ENCODE measurements around the gene GOSR1.
"Not testable (repeated sequence)": the region's sequence is repeated elsewhere in the genome, so short reads cannot be mapped to it uniquely, and the experiment has no call there.

Gene GOSR1

DNA sequence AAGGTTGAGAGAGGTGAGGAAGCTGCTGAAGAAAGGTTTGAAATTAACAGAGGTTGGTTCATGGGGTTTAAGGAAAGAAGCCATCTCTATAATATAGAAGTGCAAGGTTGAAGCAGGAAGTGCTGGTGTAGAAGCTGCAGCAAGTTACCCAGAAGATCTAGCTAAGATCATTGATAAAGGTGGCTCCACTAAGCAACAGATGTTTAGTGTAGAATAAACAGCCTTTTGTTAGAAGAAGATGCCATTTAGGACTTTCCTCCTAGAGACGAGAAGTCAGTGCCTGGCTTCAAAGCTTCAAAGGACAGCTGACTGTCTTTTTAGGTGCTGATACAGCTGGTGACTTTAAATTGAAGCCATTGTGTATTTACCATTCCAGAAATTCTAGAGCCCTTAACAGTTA is 29.3 kb downstream of the GOSR1 start:
- DNase-seq: no peak

DNA sequence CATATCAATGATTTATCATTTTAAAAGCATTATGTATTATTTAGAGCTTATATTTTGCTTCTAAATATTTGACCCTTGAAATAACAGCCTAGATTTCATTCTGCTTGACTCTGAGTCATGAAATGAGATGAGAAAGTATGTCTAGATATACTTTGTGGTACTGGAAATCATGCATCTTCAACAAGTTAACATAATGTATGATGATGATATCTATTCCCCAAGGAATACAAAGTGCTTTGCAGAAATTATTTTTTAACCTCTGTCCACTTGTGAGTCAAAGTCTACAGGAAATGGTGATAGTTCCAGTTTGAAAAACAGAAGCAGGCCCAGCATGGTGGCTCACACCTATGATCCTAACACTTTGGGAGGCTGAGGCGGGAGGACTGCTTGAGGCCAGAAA is 36.1 kb downstream of the GOSR1 start:
- no peak for DNase-seq

DNA sequence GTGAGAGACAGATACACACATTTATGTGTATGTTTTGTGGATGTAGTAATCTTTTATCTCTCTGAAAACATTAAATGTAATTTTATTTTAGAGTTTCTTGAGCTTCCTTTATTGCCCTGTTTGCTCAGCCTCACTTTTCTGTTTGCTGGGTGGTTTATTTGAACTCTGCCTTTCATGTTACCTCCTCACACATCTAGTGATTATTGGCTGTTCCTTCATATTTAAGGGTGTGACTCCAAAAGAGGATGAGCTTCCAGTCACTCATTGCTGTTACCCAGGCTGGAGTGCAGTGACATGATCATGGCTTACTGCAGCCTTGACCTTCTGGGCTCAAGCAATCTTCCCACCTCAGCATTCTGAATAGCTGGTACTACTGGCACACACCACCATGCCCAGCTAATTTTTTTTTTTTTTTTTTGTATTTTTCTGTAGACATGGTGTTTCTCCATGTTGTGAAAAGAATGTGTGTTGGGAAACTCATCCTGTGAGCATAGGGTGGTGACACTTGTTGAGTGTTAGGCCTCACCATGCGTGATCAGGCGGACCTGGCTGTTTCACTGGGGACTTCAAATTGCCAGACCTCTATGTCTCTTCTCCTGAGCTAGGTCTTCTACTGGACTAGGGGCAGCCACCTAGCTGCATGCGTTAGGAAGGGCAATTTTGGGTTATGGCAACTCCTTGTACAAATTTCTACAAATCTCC is 37.8 kb downstream of the GOSR1 start:
- DNase-seq: no peak

DNA sequence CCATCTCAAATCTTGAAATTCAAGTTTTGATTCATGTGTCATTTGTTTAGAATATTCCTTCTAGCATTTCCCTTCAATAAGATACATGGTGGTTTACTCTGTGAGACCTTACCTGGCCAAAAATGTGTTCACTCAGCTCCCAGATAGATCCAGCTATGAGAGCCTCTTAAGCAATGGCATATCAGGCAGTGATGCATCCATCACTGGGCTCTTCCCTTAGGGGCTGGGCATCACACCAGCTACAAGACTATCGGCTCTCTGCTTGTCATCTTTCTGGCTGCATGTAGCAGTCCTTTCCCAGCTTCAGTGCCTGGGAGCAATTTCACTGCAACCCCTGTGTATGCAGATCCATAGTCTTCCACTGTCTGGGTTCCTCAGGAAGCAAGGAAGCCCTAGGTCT is 40.6 kb downstream of the GOSR1 start:
- DNase-seq: no peak

DNA sequence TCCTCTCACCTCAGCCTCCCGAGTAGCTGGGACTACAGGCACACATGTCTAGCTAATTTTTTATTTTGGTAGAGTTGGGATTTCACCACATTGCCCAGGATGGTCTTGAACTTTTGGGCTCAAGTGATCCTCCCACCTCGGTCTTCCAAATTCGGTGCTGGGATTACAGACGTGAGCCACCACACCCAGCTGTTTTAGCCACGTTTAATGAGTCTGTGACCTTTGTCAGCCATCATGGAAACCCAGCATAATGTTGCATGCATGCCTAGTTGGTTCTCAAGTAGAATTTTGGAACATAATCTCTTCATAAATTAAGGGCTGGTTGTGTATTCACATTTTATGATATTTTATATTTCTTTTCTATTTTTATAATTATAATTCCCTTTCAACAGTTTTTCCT is 42.0 kb downstream of the GOSR1 start:
- DNase-seq: no peak

DNA sequence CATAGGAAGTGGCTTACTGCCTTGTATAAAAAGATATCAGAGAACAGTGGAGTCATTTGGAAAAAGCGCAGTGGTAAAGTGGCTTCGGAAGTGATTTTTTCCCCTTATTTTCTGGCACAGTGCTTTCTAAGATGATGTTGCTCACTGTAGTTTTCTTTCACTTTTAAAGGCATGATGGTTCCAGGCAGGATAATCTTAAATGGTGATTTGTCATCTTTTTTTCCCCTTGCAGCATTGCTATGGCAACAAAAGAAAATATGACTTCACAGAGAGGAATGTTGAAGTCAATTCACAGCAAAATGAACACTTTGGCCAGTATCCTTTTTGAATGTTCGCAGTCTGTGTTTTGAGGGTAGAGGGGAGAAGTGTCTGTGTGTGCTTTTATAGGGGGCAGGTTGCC is 42.5 kb downstream of the GOSR1 start:
- DNase-seq: no peak

DNA sequence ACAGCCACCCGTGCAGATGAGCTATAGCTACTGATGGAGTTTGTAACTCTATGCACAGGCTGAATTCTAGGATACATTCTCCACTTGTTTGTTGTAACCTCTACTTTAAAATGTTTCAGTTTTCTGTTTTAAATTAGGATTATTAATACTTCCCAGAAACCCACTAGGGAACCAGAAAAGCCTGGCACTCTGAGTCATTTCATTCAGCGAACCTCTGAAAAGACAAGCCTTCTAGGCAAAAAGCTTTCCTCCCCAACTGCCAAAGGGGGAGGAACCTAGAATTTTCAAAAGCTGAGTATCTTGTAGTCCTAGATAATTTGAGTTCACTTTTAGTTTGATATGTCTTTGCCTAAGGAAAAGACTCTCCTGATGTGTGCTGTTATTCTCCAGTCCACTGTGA is 43.2 kb downstream of the GOSR1 start:
- no peak for DNase-seq

DNA sequence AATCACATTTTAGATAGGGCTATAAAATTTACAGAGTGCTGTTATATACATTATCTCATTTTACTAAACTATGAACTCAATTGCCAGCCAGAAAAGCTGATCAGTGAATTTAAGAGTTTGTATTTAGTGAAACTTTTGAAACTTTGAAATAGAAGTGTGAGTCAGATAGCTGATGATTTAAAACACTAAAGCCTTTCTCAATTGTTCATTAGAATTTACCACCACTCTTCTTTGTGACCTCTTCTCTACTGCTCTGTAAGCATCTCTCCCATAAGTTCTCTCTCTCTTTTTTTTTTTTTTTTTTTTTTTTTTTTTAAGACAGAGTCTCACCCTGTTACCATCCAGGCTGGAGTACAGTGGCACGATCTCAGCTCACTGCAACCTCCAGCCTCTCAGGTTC is 43.7 kb downstream of the GOSR1 start:
- no peak for DNase-seq

DNA sequence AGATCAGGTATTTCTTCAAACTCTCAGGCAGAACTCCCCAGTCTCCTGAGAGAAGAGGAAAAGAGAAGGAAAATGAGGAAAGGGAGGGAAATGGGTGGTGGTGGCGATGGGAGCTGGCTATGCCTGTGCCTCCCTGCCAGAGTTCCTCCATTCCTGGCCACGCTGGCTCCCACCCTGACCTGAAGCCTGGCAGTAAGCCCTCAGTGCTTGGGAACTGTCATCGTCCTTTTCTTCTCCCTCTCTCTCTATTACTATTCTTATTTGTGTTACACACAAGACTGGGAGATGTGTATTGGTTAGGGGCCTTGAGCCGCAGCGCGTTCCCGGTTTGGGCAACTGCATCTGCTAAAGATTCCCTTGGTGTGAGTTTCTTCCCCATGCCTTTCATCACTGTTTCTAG is 44.6 kb downstream of the GOSR1 start:
- no peak for DNase-seq

DNA sequence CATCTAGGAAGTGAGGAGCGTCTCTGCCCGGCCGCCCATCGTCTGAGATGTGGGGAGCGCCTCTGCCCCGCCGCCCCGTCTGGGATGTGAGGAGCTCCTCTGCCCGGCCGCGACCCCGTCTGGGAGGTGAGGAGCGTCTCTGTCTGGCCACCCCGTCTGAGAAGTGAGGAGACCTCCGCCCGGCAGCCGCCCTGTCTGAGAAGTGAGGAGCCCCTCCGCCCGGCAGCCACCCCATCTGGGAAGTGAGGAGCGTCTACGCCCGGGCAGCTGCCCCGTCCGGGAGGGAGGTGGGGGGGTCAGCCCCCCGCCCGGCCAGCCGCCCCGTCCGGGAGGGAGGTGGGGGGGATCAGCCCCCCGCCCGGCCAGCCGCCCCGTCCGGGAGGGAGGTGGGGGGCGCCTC is 46.0 kb downstream of the GOSR1 start:
- DNase-seq: not testable (repeated sequence)

DNA sequence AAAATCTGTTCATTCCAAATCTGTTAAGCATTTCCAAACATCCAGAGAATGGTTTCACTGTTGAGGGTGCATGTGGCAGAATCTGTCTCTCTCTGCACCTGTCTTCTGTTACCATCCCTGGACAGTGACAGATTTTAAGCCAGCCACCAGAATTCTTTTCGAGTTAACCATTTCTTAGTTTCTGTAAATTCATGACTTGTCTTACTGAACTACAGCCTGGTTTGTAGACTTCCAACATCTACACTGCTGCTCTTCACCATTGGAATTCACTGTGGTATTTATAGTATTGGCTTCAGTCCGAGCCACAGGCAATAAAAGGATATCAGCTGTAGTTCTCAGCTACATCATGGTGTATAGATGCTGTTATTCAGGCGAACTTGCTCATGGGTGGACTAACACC is 47.6 kb downstream of the GOSR1 start:
- DNase-seq: no peak

DNA sequence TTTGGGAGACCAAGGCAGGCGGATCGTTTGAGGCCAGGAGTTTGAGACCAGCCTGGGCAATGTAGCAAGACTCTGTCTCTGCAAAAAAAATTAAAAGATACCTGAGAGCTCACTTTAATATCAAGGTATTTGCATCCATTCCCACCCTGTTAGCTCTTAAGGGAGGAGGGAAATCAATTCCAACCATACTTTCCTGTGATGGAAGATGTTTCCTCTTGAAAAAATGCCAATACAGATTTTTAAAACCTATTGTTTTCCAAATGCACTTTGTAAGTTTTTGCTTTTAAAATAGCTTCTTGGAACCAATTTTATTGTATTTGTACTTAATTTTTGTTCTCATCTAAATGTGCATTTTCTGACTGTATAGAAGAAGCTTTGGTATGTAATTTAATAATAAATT is 49.2 kb downstream of the GOSR1 start:
- DNase-seq: no peak

DNA sequence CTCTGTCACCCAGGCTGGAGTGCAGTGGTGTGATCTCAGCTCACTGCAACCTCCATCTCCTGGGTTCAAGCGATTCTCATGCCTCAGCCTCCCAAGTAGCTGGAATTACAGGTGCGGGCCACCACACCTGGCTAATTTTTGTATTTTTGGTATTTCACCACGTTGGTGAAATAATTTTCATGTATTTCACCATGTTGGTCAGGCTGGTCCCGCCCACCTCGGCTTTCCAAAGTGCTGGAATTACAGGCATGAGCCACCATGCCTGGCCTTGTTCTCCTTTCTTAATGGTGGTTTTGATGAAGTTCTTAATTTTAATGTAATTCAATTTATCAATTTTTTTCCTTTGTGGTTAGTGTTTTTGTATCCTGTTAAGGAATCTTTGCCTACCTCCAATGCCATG is 51.5 kb downstream of the GOSR1 start:
- not testable (repeated sequence) for DNase-seq

DNA sequence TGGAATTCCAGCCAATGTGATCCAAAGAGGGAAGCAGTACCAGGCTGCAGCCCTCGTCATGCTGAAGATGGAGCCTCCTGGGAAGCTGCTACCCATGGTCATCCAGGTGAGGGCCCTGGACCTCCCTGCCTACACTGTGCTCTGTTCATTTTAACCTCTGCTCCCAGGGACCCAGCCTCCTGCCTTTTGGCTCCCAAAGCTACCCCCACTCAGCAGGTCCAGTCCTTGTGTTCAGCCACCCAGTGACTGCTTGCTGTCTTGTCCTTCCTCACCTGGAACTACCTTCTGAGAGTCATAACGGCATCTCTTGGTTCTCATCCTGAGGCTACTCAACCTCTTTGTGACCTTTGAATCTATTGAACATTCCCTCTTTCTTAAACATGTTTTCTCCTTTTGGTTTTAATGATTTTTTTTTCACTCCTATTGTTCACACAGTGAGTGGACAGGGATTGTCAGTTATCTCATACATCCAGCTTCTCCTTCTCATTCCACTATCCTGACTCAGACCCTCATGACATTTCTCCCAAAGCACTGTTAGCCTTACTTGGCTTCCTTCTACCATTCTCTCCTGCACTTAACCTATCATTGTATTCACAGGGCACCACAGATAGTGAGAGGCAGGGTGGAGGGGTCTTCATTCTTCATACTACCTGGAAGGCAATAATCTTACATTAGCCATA is 53.3 kb downstream of the GOSR1 start:
- no peak for DNase-seq

DNA sequence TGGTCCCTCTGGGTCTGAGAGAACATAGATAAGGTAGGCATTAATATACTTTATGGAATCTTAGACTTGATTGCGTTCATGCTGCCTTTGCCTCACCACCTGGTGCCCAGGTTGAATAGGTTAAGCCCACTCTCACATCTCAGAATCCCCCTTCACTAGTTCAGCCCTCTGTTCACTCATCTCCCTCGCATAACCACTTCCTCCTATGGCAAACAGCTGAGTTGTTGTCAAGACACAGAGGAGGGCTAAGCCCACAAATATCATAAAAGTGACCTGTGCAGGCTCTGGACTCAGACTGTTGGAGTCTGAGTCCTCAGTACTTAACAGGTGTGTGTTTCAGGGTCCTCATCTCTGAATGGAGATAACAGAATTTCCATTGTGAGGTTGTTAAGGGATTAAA is 55.7 kb downstream of the GOSR1 start:
- DNase-seq: no peak

DNA sequence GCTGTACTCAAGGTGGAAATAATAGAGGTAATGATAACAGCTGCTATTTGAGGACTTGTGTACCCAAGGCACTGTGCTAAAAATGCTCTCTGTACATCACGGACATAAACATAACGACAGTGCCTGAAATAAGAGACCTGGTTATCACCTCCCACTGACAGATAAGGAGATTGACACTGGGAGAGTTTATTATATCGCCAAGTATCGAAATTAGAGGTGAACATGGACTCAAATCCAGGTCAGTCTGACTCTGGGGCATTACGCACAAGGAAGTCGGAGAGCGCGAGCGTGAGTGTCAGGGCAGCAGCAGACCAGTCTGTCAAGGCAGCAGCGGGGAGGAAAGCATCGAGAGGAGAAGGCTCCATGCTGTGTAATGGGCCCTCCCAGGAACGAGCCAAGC is 57.1 kb downstream of the GOSR1 start:
- no peak for DNase-seq

DNA sequence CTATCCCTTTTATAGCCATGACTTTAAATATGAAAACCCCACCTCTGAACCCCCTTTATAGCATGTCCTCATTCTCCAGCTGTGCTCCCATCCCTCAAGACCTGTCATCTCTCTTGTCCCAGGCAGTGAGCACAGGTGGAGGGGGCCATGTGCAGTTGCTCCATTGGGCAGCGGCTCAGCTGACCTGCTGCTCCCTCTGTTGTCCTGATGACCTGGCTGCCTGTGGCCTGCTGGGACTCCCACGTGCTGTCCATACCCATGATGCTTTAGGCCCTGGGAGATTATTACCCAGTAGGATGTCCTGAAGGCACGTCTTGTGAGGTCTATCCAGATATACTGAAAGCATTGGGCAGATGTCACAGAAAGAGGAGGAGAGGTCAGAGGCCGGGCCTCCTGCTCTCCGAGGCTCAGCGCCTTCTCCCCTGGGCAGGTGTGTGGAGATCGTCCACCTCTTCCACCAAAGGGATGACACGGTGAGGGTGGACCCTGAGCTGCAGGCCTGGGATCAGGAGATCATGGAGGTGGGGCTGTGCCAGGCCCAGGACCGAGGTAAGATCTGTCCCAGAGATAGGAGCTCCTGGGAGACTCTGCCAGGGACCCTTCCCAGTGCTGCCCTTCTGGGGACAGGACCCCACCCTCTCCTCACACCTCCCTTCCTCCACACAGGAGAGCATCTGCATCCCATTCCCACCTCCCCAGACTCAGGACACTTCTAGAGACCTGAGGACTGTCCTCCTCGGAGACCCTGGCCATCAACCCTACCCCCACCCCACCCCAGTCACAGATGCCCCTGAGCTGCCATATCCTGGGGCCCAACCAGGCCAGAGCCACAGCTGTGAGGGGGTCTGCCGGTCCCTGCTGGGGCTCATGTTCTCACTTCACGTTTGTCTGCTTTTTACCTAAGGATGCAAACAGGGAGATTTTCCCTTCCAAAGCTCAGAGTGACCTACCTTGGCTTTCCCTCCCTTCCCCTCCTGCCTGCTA is 58.0 kb downstream of the GOSR1 start:
- DNase-seq: no peak

DNA sequence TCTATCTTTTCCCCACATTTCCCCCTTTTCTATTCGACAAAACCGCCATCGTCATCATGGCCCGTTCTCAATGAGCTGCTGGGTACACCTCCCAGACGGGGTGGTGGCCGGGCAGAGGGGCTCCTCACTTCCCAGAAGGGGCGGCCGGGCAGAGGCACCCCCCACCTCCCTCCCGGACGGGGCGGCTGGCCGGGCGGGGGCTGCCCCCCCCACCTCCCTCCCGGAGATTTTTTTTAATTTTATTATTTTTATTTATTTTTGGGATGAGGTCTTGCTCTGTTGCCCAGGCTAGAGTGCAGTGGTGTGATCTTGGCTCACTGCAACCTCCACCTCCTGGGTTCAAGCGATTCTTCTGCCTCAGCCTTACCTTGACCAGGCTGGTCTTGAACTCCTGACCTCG is 59.6 kb downstream of the GOSR1 start:
- not testable (repeated sequence) for DNase-seq

DNA sequence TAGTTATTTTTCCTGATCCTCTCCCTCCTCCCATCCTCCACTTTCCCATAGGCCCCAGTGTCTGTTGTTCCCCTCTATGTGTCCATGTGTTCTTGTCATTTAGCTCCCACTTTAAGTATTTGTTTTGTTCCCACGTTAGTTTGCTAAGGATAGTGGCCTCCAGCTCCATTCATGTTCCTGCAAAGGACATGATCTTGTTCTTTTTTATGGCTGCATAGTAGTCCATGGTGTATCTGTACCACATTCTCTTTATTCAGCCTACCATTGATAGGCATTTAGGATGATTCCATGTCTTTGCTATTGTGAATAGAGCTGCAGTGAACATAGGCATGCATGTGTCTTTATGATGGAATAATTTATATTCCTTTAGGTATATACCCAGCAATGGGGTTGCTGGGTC is 60.5 kb downstream of the GOSR1 start:
- DNase-seq: not testable (repeated sequence)

DNA sequence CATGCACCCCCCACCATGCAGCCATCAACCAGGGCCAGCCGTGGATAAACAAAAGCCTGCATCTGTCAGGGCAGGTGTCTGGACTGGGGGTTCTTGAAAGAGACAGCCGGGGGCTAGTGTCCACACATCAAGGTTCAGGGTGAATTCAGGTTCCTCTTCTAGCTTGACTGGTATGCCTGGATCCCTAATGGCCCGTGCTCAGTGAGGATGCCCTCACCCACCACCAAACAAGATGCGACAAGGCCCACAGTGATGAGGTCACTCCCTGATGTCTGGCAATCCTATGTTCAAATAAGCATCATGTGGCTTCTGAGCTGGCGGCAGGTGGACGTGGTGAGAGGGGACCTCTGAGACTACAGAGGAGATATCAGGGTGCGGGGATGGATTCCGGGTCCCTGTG is 64.6 kb downstream of the GOSR1 start:
- DNase-seq: no peak

DNA sequence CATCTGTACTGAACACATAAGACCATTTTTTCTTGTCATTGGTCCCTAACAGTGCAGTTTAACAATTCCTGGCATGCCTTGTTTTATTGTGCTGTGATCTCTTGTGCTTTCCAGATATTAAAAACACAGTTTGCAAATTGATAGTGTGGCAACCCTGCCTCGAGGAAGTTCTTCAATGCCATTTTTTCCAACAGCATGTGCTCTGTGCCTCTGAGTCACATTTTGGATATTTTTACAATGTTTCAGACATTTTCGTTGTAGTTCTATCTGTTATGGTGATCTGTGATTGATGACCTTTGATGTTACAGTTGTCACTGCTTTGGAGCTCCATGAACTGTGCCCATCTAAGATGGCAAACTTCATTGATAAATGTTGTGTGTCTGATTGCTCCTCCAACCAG is 66.2 kb downstream of the GOSR1 start:
- no peak for DNase-seq

DNA sequence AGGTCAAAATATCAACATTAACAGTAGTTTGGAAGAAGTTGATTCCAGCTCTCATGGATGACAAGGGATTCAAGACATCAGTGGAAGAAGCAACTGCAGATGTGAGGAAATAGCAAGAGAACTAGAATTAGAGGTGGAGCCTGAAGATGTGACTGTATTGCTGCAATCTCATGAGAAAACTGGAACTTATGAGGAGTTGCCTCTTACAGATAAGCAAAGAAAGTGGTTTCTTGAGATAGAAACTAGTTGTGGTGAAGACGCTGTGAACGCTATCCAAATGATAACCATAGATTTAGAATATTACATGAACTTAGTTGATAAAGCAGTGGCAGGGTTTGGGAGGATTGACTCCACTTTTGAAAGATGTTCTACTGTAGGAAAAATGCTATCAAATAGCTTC is 67.8 kb downstream of the GOSR1 start:
- DNase-seq: no peak

DNA sequence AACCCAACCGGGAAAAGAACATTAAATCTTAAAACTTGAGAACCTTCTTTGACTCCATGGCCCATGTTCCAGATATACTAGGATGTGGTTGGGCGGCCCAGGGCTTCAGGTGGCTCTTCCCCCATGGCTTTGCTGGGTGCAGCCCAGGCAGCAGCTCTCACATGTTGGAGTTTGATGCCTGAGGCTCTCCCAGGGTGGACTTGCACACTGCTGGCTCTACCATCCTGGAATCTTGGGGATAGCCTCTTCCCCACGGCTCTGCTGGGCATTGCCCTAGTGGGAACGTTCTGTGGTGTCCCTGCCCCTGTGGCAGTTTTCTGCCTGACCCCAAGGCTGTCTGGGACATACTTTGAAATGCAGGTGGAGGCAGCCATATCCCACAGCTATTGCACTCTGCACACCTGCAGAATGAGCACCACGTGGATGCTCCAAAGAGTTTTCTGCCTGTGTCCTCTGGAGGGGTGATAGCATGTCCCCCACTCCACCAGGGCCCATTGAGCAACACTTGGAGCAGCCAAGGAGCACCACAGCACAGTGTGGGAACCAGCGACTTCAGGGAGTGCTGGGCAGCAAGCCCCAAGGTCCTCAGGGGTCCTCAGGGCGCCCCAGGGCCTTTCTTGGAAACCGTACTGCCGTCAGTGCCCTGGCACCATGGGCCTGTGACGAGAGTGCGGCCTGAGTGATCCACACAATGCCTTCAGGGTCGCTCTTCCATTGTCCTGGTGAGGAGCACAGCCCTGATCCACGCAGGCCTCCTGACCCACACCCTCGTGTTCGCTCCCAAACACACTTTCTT is 70.8 kb downstream of the GOSR1 start:
- no peak for DNase-seq

All from NCI-H774 (cell line).